Left ventricle myocardium inferior (tissue), 1 donor: ENCODE measurements around the gene SORCS2. TPM values are rescaled to one million over a fixed set of nuclear protein-coding genes. Genes with fewer than 3 reads are reported as not detected.

Source experiments
- DNase-seq: peaks from one replicate; pipeline ENCODE4 v3.0.0-alpha.2; 2020
- H3K27ac ChIP-seq: fragments of 200-600 bp; replicated peaks from 2 replicates; pipeline ENCODE4 v1.8.0; 2021
- H3K27me3 ChIP-seq: fragments of 200-600 bp; 2 replicates; pipeline ENCODE4 v1.8.0; 2021; ENCODE audit warnings: low read depth
- H3K36me3 ChIP-seq: fragments of 200-600 bp; 2 replicates; pipeline ENCODE4 v1.8.0; 2021
- H3K4me1 ChIP-seq: fragments of 200-600 bp; 2 replicates; pipeline ENCODE4 v1.8.0; 2021
- H3K4me3 ChIP-seq: fragments of 200-600 bp; 2 replicates; pipeline ENCODE4 v1.8.0; 2021; ENCODE audit warnings: mild to moderate bottlenecking, moderate library complexity
- H3K9me3 ChIP-seq: fragments of 200-600 bp; replicated peaks from 2 replicates; pipeline ENCODE4 v1.8.0; 2021
- intact Hi-C: fragments of 100-400 bp; cut with micrococcal nuclease; formaldehyde crosslinking; loops from one replicate; pipeline ENCODE4 v1.11.0; 2022
- total RNA-seq: library from RNA; stranded (reverse); fragmentation: NEBNext Ultra II Directional; extraction: Animal tissue kit (Norgen Biotek cat#: 25700); gene quantifications from one replicate; pipeline ENCODE4 v1.2.1, GENCODE V29; 2021
- TF ChIP-seq, protein P1 (sequence below): fragments of 200-600 bp; IDR thresholded peaks from 2 replicates; pipeline ENCODE4 v1.8.0; 2021; ENCODE audit warnings: antibody characterized with exemption, mild to moderate bottlenecking, borderline replicate concordance
- donor health status: DM: no; HTN: yes; CAD: no; lungs with severe emphysema.

SORCS2 gene
- total RNA-seq, 1 donor from 2014 or later, result 1.2 TPM

DNA sequence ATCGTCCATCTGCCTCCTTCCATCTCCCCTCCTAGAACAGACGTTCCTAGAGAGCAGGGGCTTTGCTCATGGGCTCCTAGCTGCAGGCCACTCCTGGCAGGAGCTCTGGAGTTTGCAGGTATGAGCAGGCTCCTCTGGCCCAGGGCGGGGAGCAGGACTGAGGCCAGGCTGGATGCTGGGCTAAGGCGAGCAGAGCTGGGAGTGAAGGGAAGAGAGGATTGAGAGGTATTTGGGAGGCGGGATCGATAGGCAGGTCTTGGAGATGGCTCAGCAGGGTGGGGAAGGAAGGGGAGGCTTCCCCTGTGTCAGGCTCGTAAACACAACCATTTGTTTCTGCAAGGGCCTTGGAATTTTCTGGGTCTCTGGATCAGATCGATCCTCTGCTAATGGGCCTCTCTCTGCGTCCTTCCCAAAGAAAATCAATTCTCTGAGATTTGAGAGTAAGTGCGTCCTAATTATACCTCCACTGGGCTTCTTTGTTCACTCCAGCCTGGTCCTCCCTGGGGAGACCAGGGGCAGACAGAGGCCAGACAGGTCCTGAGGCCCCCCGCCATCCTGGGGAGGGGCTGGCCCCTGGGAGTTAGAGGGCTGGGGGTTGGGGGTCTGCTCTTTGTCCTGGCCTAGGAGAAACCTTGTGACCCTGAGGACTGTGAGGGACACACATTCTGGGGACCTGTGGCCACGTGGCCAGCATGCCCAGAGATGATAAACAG lies 337.2 kb downstream of the SORCS2 start:
- no peaks in the 10 kb centered on the region for H3K36me3 ChIP-seq
- H3K4me3 ChIP-seq, result no peak overlapping the region
- peaks cover 2% of the 10 kb centered on the region for H3K9me3 ChIP-seq
- intact Hi-C loops, result no loop called here
- peaks cover 68% of the 10 kb centered on the region for H3K27me3 ChIP-seq
- TF ChIP-seq, protein P1, sequence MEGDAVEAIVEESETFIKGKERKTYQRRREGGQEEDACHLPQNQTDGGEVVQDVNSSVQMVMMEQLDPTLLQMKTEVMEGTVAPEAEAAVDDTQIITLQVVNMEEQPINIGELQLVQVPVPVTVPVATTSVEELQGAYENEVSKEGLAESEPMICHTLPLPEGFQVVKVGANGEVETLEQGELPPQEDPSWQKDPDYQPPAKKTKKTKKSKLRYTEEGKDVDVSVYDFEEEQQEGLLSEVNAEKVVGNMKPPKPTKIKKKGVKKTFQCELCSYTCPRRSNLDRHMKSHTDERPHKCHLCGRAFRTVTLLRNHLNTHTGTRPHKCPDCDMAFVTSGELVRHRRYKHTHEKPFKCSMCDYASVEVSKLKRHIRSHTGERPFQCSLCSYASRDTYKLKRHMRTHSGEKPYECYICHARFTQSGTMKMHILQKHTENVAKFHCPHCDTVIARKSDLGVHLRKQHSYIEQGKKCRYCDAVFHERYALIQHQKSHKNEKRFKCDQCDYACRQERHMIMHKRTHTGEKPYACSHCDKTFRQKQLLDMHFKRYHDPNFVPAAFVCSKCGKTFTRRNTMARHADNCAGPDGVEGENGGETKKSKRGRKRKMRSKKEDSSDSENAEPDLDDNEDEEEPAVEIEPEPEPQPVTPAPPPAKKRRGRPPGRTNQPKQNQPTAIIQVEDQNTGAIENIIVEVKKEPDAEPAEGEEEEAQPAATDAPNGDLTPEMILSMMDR, result no peak
- H3K4me1 ChIP-seq, result no peaks in the 10 kb centered on the region
- no peak overlapping the region for H3K27ac ChIP-seq
- no peak for DNase-seq

DNA sequence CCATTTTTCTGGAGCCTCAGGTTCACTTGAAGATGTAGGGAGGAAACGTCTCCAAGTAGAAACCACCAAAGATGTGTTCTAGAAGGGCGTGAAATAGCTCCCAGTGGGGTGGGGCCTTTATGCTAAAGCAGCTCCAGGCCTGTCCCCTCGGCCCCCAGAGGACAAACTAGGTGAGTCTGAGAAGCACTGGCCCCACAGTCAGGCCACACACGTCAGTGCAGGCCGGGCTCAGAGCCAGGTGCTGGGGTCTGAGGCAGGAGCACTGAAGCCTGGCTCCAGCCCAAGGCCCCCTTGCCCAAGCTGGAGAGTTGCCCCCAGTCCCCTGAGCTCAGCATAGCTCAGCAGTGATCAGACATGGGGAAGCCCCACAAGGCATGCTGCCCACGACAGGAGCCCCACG lies 337.7 kb downstream of the SORCS2 start:
- no peak overlapping the region for H3K4me3 ChIP-seq
- peaks cover 3% of the 10 kb centered on the region for H3K9me3 ChIP-seq
- no peak overlapping the region for H3K27ac ChIP-seq
- intact Hi-C loops, result no loop called here
- H3K27me3 ChIP-seq, result peaks cover 63% of the 10 kb centered on the region
- no peaks in the 10 kb centered on the region for H3K36me3 ChIP-seq
- DNase-seq, result no peak
- TF ChIP-seq, protein P1, result no peak
- no peaks in the 10 kb centered on the region for H3K4me1 ChIP-seq

DNA sequence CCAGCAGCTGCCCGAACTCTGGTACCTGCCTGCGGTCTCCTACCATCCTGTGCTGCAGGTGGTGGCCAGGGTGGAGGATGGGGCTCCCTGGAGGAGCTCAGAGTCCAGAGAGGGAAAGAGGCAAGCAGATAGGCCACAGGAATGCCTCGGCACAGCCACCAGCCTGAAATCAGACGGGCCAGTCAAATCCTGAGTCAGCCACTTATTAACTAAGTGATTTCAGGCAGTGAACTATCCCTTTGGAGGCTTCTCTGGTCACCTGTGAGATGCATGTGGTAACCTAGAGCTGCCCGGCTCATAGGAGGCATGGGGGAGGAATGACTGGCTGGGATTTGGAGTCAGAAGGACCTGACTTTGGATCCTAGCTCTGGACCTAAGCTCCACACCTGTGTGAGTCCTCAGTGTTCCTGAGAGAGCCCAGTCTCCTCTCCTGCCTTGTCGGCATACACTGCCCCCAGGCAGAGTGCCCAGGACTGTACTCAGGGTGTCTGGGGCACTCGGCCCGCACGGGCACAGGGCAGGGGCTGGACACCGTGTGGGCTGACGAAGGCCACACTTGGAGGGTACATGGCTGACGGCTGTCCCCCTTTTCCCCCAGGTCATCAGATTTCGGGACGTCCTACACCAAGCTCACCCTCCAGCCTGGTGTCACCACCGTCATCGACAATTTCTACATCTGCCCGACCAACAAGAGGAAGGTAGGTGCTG lies 338.7 kb downstream of the SORCS2 start:
- H3K36me3 ChIP-seq, result no peaks in the 10 kb centered on the region
- peaks cover 59% of the 10 kb centered on the region for H3K27me3 ChIP-seq
- no peaks in the 10 kb centered on the region for H3K4me1 ChIP-seq
- DNase-seq, result no peak
- TF ChIP-seq, protein P1, result no peak
- intact Hi-C loops, result no loop called here
- no peak overlapping the region for H3K27ac ChIP-seq
- H3K9me3 ChIP-seq, result peaks cover 3% of the 10 kb centered on the region
- no peak overlapping the region for H3K4me3 ChIP-seq

DNA sequence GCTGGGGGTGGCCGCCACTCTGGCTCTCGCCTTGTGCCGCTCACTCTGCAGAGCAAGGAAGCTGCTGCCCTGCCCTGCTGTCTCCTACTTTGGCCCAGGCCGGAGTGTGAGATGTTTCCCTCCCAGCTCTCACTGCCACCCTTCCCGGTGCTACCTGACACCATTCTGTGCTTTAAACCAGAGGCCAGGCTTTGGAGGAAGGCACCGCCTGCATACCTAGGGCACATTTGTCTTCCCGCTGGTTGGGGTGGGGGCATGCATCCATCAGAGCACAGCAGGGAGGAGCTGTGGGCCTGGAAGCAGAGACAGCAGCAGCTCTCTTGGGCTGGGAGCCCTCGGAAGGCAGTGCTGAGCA lies 339.3 kb downstream of the SORCS2 start:
- peaks cover 54% of the 10 kb centered on the region for H3K27me3 ChIP-seq
- DNase-seq, result no peak
- peaks cover 3% of the 10 kb centered on the region for H3K9me3 ChIP-seq
- intact Hi-C loops, result no loop called here
- TF ChIP-seq, protein P1, result no peak
- H3K4me3 ChIP-seq, result no peak overlapping the region
- no peaks in the 10 kb centered on the region for H3K4me1 ChIP-seq
- no peaks in the 10 kb centered on the region for H3K36me3 ChIP-seq
- no peak overlapping the region for H3K27ac ChIP-seq

DNA sequence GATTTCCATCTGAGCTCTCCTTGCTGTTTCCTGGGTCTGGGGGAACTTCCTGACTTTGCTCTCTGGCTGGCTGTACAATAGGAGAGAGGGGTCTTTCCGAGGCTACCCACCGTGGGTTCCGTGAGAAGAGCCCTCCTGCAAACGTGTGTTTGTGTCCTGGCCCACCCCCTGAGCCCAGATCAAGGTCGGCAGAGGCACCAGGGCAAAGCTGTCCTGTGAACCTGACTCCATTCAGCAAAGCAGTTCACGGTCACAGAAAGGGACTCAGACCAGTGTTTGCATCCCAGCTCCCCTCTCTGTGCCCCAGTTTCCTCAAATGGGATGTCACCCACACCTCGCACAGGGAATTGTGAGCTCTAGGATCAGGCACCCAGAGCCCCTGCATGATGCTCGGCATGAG lies 339.7 kb downstream of the SORCS2 start:
- no peaks in the 10 kb centered on the region for H3K4me1 ChIP-seq
- H3K36me3 ChIP-seq, result no peaks in the 10 kb centered on the region
- DNase-seq, result no peak
- H3K27ac ChIP-seq, result no peak overlapping the region
- intact Hi-C loops, result no loop called here
- H3K4me3 ChIP-seq, result no peak overlapping the region
- H3K27me3 ChIP-seq, result peaks cover 49% of the 10 kb centered on the region
- peaks cover 3% of the 10 kb centered on the region for H3K9me3 ChIP-seq
- TF ChIP-seq, protein P1, result no peak
